GM19328 (cell line): ENCODE data around the gene SLC13A1.
"Not testable (repeated sequence)": the region's sequence is repeated elsewhere in the genome, so short reads cannot be mapped to it uniquely, and the experiment has no call there.

Experiments
- ATAC-seq: cut with Tn5 transposase; IDR thresholded peaks from one replicate; pipeline ENCODE4 v1.9.1; 2021; ENCODE audit warnings: mild to moderate bottlenecking, moderate library complexity; ENCODE audit not compliant: unreplicated experiment

Gene SLC13A1

DNA sequence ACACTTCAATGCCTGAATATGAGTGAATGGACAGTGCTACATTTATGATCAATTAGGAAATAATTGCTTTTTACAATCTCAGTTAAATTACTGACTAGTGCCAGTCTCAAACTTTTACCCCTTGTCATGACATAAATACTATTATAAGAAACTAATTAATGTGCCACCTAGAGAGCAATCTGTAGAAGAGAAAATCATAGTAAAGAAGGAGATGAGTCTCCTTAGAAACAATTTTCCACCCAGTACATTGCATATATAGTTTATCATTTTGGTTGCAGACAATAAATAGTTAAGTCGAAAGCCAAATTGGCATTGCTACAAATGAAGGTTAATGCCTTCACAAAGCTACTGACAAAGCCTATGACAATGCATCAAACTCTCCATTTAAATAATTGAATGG is 68.6 kb downstream of the SLC13A1 start:
- ATAC-seq = no peak

- no peak for ATAC-seq
Measured at GRCh38 chr7:123126691-123127090, 73.1 kb downstream of the SLC13A1 start.

DNA sequence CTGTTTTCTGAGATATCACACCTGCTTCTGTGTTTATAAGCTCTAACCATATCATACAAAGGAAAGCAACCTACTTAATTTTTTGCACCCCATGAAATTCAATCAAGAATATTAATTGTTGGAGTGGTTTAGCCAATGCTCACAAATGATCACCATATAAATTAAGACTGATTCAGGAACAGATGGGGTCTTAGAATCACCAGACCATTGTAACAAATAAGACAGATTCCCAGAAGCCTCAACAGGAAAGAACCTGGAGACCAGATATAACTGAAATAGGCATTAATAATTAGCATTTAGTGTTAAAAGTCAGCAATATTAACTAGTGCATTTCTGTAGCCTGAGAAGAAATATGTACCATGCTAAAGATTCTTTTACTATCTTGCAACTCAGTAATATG is 73.6 kb downstream of the SLC13A1 start:
- ATAC-seq = no peak

DNA sequence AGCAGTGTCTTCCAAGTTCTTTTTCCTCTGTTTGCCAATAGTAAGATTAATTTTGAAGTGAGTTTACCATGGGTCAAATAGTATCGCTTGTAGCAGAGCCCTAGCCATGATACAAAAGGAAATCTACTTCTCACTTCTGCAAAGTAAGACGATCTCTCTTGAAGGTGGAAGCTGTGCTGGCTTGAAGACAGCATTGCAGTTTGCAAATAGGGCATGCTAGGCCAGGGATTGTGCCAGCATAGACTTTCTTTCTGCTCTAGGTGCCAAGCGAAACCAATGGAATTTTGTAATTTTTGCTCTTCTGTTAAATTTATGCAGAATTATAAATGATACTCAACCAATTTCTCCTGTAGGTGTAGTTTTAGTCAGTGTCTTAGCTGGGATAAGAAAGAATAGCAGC is 74.5 kb downstream of the SLC13A1 start:
- ATAC-seq = no peak

GRCh38 chr7:123122916-123123315 is 76.9 kb downstream of the SLC13A1 start:
- ATAC-seq = no peak

- ATAC-seq = no peak
Measured at GRCh38 chr7:123120286-123120685, 79.5 kb downstream of the SLC13A1 start.

- no peak for ATAC-seq
Measured at GRCh38 chr7:123115331-123115730, 84.4 kb downstream of the SLC13A1 start.

DNA sequence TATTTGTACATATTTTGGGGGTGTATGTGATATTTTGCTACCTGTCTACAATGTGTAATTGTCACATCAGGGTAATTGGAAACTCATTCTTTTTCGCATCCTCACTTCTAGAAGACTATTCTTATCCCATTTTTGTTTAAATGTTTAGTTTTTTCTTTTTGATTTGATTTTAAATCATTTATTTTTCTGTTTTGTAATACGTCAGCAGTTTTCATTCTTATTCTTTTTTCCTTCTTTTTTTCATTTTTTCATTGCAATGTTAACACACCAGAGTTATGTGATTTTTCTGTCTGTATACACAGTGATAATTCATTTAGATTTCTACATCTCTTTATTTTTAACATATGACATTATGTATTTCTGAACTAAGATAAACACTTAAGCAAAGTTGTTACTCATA is 85.5 kb downstream of the SLC13A1 start:
- no peak for ATAC-seq

DNA sequence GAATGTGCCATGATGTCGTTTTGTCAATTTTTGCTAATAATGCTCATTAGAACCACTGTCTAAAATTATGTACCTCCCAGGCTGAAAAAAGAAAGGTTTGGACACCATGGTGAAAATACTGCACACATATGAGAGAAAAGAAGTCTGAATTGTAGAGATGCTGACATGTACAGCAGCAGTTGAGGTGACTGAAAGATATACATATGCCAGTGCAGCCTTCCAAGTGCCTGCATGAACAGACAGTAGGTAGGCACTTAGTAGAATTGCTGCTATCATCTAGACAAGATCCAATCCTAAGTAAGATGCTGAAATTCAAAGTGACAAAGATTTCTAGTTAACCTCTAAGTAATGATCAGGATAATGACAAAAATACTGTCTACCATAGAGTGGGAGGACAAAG is 86.9 kb downstream of the SLC13A1 start:
- ATAC-seq = no peak

DNA sequence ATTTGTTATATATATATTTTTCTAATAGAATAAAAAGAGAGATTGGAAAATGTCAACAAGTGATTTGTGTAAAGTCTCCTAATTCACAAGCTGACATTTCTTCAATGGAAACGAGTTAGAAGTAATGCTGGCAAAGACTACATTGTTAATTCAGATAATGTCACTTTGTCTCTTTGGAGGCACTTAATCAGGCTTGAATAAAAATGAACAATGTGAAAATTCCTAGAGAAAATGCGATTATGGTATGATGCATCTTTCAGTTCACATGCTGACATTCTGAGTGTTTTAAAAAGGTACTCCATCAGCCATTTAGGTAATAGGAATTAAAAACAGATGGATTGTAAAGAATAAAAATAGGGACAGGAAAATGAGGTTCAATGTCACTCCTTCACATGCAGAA is 100.1 kb downstream of the SLC13A1 start:
- ATAC-seq = no peak

- ATAC-seq = no peak
Measured at GRCh38 chr7:123096976-123097375, 102.8 kb downstream of the SLC13A1 start.

GRCh38 chr7:123096434-123096833 is 103.3 kb downstream of the SLC13A1 start:
- no peak for ATAC-seq

DNA sequence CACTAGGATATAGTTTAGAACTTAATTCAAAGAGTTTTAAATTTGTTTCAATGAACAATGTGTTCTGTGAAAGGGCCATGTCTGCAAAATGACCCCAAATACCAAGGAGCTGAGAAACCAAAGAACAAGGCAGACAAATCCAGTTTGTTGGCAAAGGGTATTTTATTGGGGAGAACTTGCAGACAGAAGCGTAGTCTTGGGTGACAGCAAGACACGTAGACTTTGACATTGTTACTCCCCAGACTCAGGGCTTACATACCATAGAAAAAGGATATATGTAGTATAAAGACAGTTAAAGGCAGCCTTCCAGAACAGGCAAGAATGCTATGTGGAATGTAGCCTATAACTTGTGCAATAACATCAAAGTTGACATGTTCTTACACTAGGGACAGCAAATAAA is 109.3 kb downstream of the SLC13A1 start:
- ATAC-seq = no peak

DNA sequence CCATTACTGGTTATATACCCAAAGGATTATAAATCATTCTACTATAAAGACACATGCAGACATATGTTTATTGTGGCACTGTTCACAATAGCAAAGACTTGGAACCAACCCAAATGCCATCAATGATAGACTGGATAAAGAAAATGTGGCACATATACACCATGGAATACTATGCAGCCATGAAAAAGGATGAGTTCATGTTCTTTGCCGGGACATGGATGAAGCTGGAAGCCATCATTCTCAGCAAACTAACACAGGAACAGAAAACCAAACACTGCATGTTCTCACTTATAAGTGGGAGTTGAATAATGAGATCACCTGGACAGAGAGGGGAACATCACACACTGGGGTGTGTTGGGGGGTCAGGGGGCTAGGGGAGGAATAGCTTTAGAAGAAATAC is 112.9 kb downstream of the SLC13A1 start:
- not testable (repeated sequence) for ATAC-seq

GRCh38 chr7:123084861-123085260 is 114.9 kb downstream of the SLC13A1 start:
- ATAC-seq = not testable (repeated sequence)

DNA sequence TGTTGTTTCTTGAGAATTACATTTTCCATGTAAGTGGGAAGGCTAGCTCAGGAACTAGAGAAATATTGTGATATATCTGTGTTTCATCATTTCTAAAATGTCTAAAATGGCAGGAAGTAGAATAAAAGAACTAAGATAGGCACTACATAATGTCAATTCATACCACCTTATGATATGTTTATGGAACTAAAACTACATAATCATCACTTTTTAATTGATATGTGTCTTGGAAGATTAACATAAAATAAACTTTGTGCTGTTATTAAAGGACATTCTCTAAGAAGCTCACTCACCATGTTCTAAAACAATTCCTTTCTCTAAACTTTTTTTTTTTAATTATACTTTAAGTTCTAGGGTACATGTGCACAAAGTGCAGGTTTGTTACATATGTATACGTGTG is 120.7 kb downstream of the SLC13A1 start:
- ATAC-seq = no peak

DNA sequence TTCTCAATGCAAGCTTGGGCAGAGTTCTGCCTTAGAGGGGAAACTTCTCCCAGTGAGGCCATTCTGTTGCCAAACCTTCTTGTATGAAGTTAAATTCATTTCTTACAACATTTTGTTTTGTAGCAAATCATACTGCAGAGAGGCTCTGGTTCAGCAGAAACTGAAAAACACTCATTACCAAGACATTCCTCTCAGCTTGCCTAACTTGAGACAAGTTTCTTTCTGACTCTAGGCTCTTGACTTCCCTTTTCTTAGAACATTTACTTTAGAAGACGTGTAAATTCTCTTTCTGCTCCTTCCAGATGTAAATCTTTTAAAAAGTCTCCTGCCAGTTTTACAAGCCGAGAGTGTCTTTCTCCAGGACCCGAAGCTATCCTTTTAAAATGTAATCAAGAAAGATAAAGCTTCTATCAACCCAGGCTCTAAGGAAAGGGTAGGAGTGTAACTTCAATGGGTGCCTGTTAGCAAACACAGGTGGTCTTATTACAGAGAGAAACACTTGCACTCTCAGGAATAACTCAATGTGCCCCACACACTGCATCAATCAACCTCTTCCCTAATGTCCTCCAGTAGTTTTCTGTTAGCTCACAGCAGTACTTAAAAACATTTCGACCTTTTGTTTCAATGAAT is 123.8 kb downstream of the SLC13A1 start:
- no peak for ATAC-seq

GRCh38 chr7:123070702-123071286 is 129.0 kb downstream of the SLC13A1 start:
- no peak for ATAC-seq

- ATAC-seq = no peak
Measured at GRCh38 chr7:123067814-123068213, 132.0 kb downstream of the SLC13A1 start.
